SH-SY5Y (cell line): ENCODE data around the gene INAVA.

Experiments
- GATA2 ChIP-seq: IDR thresholded peaks from 2 replicates; pipeline ENCODE4 v1.6.1; 2011; ENCODE audit warnings: mild to moderate bottlenecking, low read depth, low read length
- GATA3 ChIP-seq: IDR thresholded peaks from 2 replicates; pipeline ENCODE4 v1.6.1; 2011; ENCODE audit warnings: low read depth, mild to moderate bottlenecking, low read length, moderate library complexity

INAVA gene

GRCh38 chr1:200912737-200913407 is 18.2 kb downstream of the INAVA start:
- TF ChIP-seq GATA2 (no peak), GATA3 (no peak)

GRCh38 chr1:200916152-200916551 is 21.5 kb downstream of the INAVA start:
- TF ChIP-seq GATA2 (no peak), GATA3 (no peak)

- TF ChIP-seq GATA2 (no peak), GATA3 (no peak)
These were observed 22.0 kb downstream of the INAVA start for GRCh38 chr1:200916681-200917080.

- no peak for TF ChIP-seq GATA2
- TF ChIP-seq GATA3 = no peak
These were observed 22.7 kb downstream of the INAVA start for GRCh38 chr1:200917291-200917817.

- TF ChIP-seq GATA3 (no peak), GATA2 (peak; percentile 42)
These were observed 23.3 kb downstream of the INAVA start for GRCh38 chr1:200918006-200918405.

- TF ChIP-seq GATA2 (no peak), GATA3 (no peak)
These were observed 24.7 kb downstream of the INAVA start for GRCh38 chr1:200919386-200919785.

- TF ChIP-seq GATA2 (no peak), GATA3 (no peak)
These were observed 26.9 kb downstream of the INAVA start for GRCh38 chr1:200921571-200922110.

GRCh38 chr1:200922406-200922805 is 27.7 kb downstream of the INAVA start:
- TF ChIP-seq GATA2 (no peak), GATA3 (no peak)

- TF ChIP-seq GATA3 (no peak), GATA2 (no peak)
These were observed 28.9 kb downstream of the INAVA start for GRCh38 chr1:200923601-200924000.

GRCh38 chr1:200925831-200926230 is 31.1 kb downstream of the INAVA start:
- TF ChIP-seq GATA2 (no peak), GATA3 (no peak)

GRCh38 chr1:200929530-200930278 is 35.0 kb downstream of the INAVA start:
- no peak for TF ChIP-seq GATA3
- TF ChIP-seq GATA2 = no peak

- no peak for TF ChIP-seq GATA3
- TF ChIP-seq GATA2 = no peak
These were observed 37.1 kb downstream of the INAVA start for GRCh38 chr1:200931776-200932175.

- TF ChIP-seq GATA2 (no peak), GATA3 (no peak)
These were observed 40.1 kb downstream of the INAVA start for GRCh38 chr1:200934676-200935245.

GRCh38 chr1:200938955-200939354 is 44.3 kb downstream of the INAVA start:
- no peak for TF ChIP-seq GATA3
- TF ChIP-seq GATA2 = no peak

GRCh38 chr1:200945111-200945510 is 50.4 kb downstream of the INAVA start:
- TF ChIP-seq GATA3 (no peak), GATA2 (no peak)

- TF ChIP-seq GATA3 (no peak), GATA2 (no peak)
These were observed 52.4 kb downstream of the INAVA start for GRCh38 chr1:200947059-200947566.

- TF ChIP-seq GATA3 (no peak), GATA2 (no peak)
These were observed 54.9 kb downstream of the INAVA start for GRCh38 chr1:200949626-200950025.
